Measurements from ENCODE around the gene HDAC10. TPM values are rescaled to one million over a fixed set of nuclear protein-coding genes. Genes with fewer than 3 reads are reported as not detected.

The HDAC10 gene
- total RNA-seq, 2 donors from 2014 or later, result 57.2 to 62.8 TPM

GRCh38 chr22:50272044-50272802 lies 21.2 kb upstream of the HDAC10 start:
- peaks cover 7% of the 10 kb centered on the region for H3K9me3 Mint-ChIP-seq
- no peaks in the 10 kb centered on the region for H3K4me1 Mint-ChIP-seq
- no peak overlapping the region for H3K4me3 ChIP-seq (ENCODE audit: low read length)
- no peak overlapping the region for H3K4me3 Mint-ChIP-seq
- H3K27ac ChIP-seq (ENCODE audit: low read depth, low read length), result no peak overlapping the region
- peaks cover 36% of the 10 kb centered on the region for H3K27me3 ChIP-seq (ENCODE audit: control insufficient read depth, insufficient read depth, low read length, poor library complexity, severe bottlenecking)
- no peak for TF ChIP-seq CTCF (conservative IDR thresholded peaks at IDR 0.05)
- H3K9me3 ChIP-seq (ENCODE audit: control insufficient read depth, low read length), result peaks cover 4% of the 10 kb centered on the region
- 48 to 49% methylated on average over 12 to 23 of the region's 26 CpGs for WGBS, 2 experiments (ENCODE audit: insufficient coverage in 1 of 2, insufficient read length in 1 of 2)
- H3K36me3 ChIP-seq (ENCODE audit: control insufficient read depth, insufficient read depth, low read length), result peaks cover 11% of the 10 kb centered on the region
- H3K4me1 ChIP-seq (ENCODE audit: control insufficient read depth, insufficient read depth, low read length), result peaks cover 5% of the 10 kb centered on the region
- peaks cover 23% of the 10 kb centered on the region for H3K36me3 Mint-ChIP-seq (ENCODE audit: low read depth)
- H3K27ac Mint-ChIP-seq, result no peak overlapping the region
- peak; percentile 72 for DNase-seq
- peaks cover 43% of the 10 kb centered on the region for H3K27me3 Mint-ChIP-seq (ENCODE audit: insufficient read depth)
- H3K9ac ChIP-seq (ENCODE audit: extremely low read depth, low read length, poor library complexity, severe bottlenecking), result no peak overlapping the region

- peak; percentile 15 for TF ChIP-seq CTCF (conservative IDR thresholded peaks at IDR 0.05)
- peaks cover 42% of the 10 kb centered on the region for H3K27me3 ChIP-seq (ENCODE audit: control insufficient read depth, insufficient read depth, low read length, poor library complexity, severe bottlenecking)
- peaks cover 5% of the 10 kb centered on the region for H3K9me3 Mint-ChIP-seq
- no peaks in the 10 kb centered on the region for H3K4me1 Mint-ChIP-seq
- DNase-seq, result peak; percentile 88
- H3K36me3 Mint-ChIP-seq (ENCODE audit: low read depth), result peaks cover 16% of the 10 kb centered on the region
- peaks cover 5% of the 10 kb centered on the region for H3K4me1 ChIP-seq (ENCODE audit: control insufficient read depth, insufficient read depth, low read length)
- peak overlapping the region; percentile 26 for H3K4me3 Mint-ChIP-seq
- H3K4me3 ChIP-seq (ENCODE audit: low read length), result peak overlapping the region; percentile 66
- peaks cover 3% of the 10 kb centered on the region for H3K9me3 ChIP-seq (ENCODE audit: control insufficient read depth, low read length)
- peaks cover 5% of the 10 kb centered on the region for H3K36me3 ChIP-seq (ENCODE audit: control insufficient read depth, insufficient read depth, low read length)
- peaks cover 48% of the 10 kb centered on the region for H3K27me3 Mint-ChIP-seq (ENCODE audit: insufficient read depth)
- peak overlapping the region; percentile 66 for H3K27ac ChIP-seq (ENCODE audit: low read depth, low read length)
- 1 to 3% methylated on average over 7 to 38 of the region's 45 CpGs for WGBS, 2 experiments (ENCODE audit: insufficient coverage in 1 of 2, insufficient read length in 1 of 2)
- H3K27ac Mint-ChIP-seq, result no peak overlapping the region
- H3K9ac ChIP-seq (ENCODE audit: extremely low read depth, low read length, poor library complexity, severe bottlenecking), result no peak overlapping the region
Observed at GRCh38 chr22:50271519-50271970, 20.5 kb upstream of the HDAC10 start.

GRCh38 chr22:50270666-50271394 lies 19.8 kb upstream of the HDAC10 start:
- TF ChIP-seq CTCF (conservative IDR thresholded peaks at IDR 0.05), result no peak
- H3K27ac ChIP-seq (ENCODE audit: low read depth, low read length), result peak overlapping the region; percentile 66
- Mint-ChIP-seq H3K27me3 (ENCODE audit: insufficient read depth) (peaks cover 55% of the 10 kb centered on the region), H3K4me1 (no peaks in the 10 kb centered on the region), H3K36me3 (ENCODE audit: low read depth) (peaks cover 11% of the 10 kb centered on the region), H3K27ac (no peak overlapping the region), H3K4me3 (peak overlapping the region; percentile 35), H3K9me3 (peaks cover 3% of the 10 kb centered on the region)
- no peaks in the 10 kb centered on the region for H3K9me3 ChIP-seq (ENCODE audit: control insufficient read depth, low read length)
- H3K4me3 ChIP-seq (ENCODE audit: low read length), result peak overlapping the region; percentile 66
- no peaks in the 10 kb centered on the region for H3K36me3 ChIP-seq (ENCODE audit: control insufficient read depth, insufficient read depth, low read length)
- peak; percentile 94 for DNase-seq
- peaks cover 44% of the 10 kb centered on the region for H3K27me3 ChIP-seq (ENCODE audit: control insufficient read depth, insufficient read depth, low read length, poor library complexity, severe bottlenecking)
- H3K4me1 ChIP-seq (ENCODE audit: control insufficient read depth, insufficient read depth, low read length), result peaks cover 5% of the 10 kb centered on the region
- H3K9ac ChIP-seq (ENCODE audit: extremely low read depth, low read length, poor library complexity, severe bottlenecking), result no peak overlapping the region
- WGBS, 2 experiments (ENCODE audit: insufficient coverage in 1 of 2, insufficient read length in 1 of 2), result 5% methylated on average over 28 to 53 of the region's 53 CpGs
